ENCODE data around the gene CTDSPL.

- TF ChIP-seq GABPA (IDR thresholded peaks at IDR 0.05; ENCODE audit: low read depth) (no peak), CTCF (IDR thresholded peaks at IDR 0.05) (no peak)
Measured at GRCh38 chr3:37898424-37898823, 36.7 kb downstream of the CTDSPL start.

All from SK-N-SH (cell line).